Stimulated activated CD8-positive, alpha-beta memory T cell treated with anti-CD3 and anti-CD28 coated beads, Interleukin-7, amount 100 ng/mL, for 4 hours (primary cell): Measurements from ENCODE around the gene PLEKHN1.

Source experiments
- DNase-seq, 2 donors: peaks; one replicate each; pipeline ENCODE4 v3.0.0-alpha.2; 2020; ENCODE audit warnings: low read depth in 2 of 2

Gene PLEKHN1

DNA sequence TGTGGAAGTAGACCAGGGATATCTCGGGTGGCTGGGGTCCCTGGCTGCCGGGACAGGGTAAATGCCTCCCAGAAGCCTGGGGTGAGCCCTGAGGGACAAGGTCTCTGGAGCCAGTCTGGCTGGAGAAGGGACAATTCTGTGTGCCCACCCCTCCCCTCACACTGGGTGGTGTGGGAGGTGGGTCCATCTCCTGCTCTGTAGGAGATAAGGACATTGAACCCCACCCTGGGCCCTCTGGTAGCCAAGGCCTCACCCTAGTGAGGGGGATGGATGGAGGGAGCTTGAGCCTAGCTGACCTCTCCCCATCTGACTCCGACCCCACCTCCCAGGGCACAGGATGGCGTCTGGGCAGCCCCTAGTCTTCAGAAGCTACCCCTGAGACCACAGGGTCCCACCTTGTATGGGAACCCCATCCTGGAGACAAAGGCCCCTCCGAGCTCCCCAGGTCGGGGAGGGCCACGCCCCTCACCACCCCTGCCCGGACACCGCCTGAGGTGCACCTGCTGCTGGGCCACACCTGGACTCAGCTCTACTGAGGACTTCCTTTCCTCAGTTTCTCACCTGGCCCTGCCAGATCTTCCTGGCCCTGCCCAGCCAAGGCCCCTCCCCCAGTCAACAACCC lies 58.0 kb downstream of the PLEKHN1 start:
- DNase-seq = no peak

DNA sequence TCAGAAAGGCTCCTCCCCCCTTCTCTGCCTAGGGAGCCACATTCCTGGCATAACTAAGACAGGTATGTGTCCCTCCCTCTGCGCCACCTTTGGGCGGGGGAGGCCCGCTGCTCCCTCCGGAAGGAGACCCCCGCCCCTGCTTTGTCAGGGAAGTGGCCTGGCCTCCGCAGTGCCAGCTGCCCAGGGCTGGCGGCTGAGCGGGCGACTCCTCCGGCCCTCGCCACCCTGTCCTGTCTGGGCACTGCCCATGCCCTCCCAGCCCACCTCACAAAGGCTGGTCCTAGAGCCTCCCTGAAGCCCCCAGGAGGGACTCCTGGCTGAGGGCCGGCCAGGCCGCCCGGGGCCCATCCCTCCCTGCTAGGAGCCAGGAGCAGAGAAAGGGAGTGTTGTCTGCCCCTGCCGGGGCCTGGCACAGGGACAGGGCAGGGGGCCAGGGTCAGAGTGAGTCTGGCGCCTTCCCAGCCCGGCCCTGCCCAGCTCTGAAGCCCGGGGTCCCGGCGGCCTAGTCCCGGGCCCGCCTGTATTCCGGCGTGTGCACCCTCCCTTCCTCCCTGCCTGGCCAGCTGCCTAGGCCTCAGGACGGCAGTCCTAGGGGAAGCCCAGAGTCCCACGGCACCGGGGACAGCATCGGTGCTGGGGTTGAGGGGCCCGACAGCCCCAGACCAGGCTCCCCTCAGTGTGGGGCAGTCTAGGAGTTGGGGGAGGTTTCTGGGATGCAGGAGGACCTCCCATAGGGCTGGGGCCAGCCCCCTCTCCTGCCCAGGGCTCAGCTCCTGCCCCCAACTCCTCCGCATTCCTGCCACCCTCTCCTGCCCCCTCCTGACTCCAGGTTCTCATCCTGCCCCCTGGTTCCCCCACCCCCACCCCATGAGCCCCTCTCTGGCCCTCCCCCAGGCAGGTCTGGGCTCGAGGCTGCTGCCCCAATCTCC lies 58.8 kb downstream of the PLEKHN1 start:
- no peak for DNase-seq
